ENCODE data around the gene DIRAS2.

DIRAS2 gene

DNA sequence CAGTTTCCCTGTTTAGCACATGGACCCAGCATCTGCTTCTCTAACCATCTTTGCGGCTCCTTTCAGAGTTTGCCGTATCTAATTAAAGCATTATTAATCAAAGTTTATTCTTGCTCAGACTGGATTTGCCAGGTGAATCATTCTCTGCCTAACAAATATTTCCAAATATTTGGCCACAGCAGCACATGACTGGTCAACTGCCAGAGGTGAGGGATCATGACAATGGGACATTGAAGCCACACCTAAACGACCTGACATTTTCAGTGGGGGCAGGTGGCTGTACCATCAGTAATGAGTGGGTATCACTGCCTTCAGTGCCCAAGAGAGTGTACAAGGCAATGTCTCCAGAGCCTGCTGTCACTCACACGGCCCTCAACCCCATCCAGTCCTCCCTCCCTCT, 80.4 kb downstream of the DIRAS2 start:
- TF ChIP-seq, protein P1, sequence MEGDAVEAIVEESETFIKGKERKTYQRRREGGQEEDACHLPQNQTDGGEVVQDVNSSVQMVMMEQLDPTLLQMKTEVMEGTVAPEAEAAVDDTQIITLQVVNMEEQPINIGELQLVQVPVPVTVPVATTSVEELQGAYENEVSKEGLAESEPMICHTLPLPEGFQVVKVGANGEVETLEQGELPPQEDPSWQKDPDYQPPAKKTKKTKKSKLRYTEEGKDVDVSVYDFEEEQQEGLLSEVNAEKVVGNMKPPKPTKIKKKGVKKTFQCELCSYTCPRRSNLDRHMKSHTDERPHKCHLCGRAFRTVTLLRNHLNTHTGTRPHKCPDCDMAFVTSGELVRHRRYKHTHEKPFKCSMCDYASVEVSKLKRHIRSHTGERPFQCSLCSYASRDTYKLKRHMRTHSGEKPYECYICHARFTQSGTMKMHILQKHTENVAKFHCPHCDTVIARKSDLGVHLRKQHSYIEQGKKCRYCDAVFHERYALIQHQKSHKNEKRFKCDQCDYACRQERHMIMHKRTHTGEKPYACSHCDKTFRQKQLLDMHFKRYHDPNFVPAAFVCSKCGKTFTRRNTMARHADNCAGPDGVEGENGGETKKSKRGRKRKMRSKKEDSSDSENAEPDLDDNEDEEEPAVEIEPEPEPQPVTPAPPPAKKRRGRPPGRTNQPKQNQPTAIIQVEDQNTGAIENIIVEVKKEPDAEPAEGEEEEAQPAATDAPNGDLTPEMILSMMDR (IDR thresholded peaks at IDR 0.05; ENCODE audit: low read depth, low read length), result no peak
- H3K4me3 ChIP-seq (ENCODE audit: low read depth, low read length), result no peak overlapping the region
